ENCODE measurements around the gene GIPC1.

- TF ChIP-seq CTCF (IDR thresholded peaks at IDR 0.05) (no peak), POLR2A (IDR thresholded peaks at IDR 0.05) (no peak)
Observed at GRCh38 chr19:14441041-14441938, 54.6 kb downstream of the GIPC1 start.

Measured in esophagus squamous epithelium (tissue), 4 donors.